Effector memory CD4-positive, alpha-beta T cell (primary cell): Measurements from ENCODE around the gene PRKCI.
"Not testable (repeated sequence)": the region's sequence is repeated elsewhere in the genome, so short reads cannot be mapped to it uniquely, and the experiment has no call there.

Source experiments
- DNase-seq, 3 donors: peaks; one replicate each; pipeline ENCODE4 v3.0.0-alpha.2; 2020
- H3K27ac ChIP-seq: 2 replicates; pipeline ENCODE4 v1.7.0; 2013; ENCODE audit warnings: mild to moderate bottlenecking, low read length, moderate library complexity; ENCODE audit not compliant: insufficient read depth, poor library complexity, severe bottlenecking
- H3K27me3 ChIP-seq: replicated peaks from 2 replicates; pipeline ENCODE4 v1.7.0; 2013; ENCODE audit warnings: mild to moderate bottlenecking, low read length; ENCODE audit not compliant: insufficient read depth, control insufficient read depth, poor library complexity, severe bottlenecking
- H3K36me3 ChIP-seq: 2 replicates; pipeline ENCODE4 v1.7.0; 2013; ENCODE audit warnings: mild to moderate bottlenecking, low read length, moderate library complexity; ENCODE audit not compliant: control insufficient read depth, insufficient read depth
- H3K4me1 ChIP-seq: 2 replicates; pipeline ENCODE4 v1.7.0; 2013; ENCODE audit warnings: low read length, mild to moderate bottlenecking; ENCODE audit not compliant: control insufficient read depth, insufficient read depth, poor library complexity, severe bottlenecking
- H3K4me3 ChIP-seq: 2 replicates; pipeline ENCODE4 v1.7.0; 2013; ENCODE audit warnings: low read length, low read depth, mild to moderate bottlenecking; ENCODE audit not compliant: insufficient read depth, poor library complexity, severe bottlenecking
- H3K9me3 ChIP-seq: 2 replicates; pipeline ENCODE4 v1.7.0; 2013; ENCODE audit warnings: mild to moderate bottlenecking, low read length, moderate library complexity; ENCODE audit not compliant: control insufficient read depth

Gene PRKCI

DNA sequence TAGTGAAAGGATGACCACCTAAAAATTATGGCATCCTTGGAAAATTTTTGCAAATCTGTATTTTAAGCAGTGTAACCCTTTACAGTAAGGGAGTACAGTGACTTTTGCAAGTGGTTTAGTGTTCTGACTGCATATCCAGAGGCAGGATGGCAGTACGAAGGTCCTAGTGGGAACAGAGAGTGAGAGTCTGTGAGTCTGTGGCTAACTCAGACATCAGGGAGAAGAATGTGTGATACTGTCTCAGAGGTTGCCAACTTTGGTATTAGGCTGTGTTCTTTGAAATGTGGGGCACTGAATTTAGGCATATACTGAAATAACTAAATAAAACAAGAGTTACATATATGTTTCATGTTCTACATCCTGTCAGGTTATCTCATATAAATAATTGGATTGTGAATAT lies 25.7 kb downstream of the PRKCI start:
- no peaks in the 10 kb centered on the region for H3K27me3 ChIP-seq
- H3K9me3 ChIP-seq, result no peaks in the 10 kb centered on the region
- H3K36me3 ChIP-seq, result no peaks in the 10 kb centered on the region
- no peak overlapping the region for H3K4me3 ChIP-seq
- H3K27ac ChIP-seq, result no peak overlapping the region
- no peak for DNase-seq
- H3K4me1 ChIP-seq, result no peaks in the 10 kb centered on the region

DNA sequence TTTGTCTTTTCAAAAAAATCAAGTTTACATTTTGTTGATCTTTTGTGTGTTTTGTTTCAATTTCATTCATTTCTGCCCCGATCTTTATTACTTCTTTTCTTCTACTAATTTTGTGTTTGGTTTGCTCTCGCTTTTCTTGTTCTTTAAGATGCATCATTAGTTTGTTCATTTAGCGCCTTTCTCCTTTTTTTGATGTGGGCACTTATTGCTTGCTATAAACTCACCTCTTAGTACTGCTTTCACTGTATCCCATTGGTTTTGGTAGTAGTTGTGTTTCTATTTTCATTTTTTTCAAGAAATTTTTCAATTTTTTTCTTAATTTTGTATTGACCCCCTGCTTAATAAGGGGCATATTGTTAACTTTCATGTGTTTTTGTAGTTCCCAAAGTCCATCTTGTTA lies 34.4 kb downstream of the PRKCI start:
- no peak overlapping the region for H3K4me3 ChIP-seq
- H3K36me3 ChIP-seq, result peaks cover 2% of the 10 kb centered on the region
- no peak overlapping the region for H3K27ac ChIP-seq
- no peak for DNase-seq
- no peaks in the 10 kb centered on the region for H3K9me3 ChIP-seq
- H3K4me1 ChIP-seq, result no peaks in the 10 kb centered on the region
- no peaks in the 10 kb centered on the region for H3K27me3 ChIP-seq

DNA sequence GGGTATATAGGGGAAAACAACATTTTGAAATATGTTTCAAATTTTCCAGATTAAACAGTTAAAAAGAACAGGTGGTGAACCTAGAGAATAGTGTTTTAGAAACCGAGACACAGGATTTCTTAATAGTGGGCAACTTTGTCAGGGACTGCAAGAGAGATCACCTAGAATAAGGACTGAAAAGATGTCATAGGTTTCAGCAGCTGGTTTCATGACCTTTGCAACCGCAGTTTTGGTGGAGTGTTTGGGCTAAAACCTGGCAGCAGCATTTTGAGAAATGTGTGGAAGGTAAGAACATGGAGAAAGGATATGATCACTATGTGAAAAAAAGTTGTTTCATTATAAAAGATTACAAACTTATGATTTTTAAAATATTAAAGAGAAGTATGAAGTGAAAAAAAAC lies 34.9 kb downstream of the PRKCI start:
- Histone ChIP-seq H3K27me3 (no peaks in the 10 kb centered on the region), H3K9me3 (no peaks in the 10 kb centered on the region), H3K4me1 (no peaks in the 10 kb centered on the region), H3K27ac (no peak overlapping the region), H3K36me3 (peaks cover 2% of the 10 kb centered on the region), H3K4me3 (no peak overlapping the region)
- DNase-seq, result no peak

DNA sequence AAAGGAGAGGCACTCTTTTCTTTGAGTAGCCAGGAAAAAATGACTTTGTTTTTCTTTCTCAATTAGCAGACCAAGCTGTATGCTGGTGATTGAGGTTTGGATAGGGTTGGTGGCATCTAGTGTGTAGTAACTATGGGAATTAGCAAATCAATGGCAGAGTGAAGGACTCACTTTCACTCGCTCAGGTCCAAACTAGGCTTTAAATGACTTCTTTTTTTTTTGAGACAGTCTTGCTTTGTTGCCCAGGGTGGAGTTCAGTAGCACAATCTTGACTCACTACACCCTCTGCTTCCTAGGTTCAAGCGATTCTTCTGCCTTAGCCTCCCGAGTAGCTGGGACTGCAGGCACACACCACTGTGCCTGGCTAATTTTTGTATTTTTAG lies 35.9 kb downstream of the PRKCI start:
- Histone ChIP-seq H3K27ac (no peak overlapping the region), H3K4me3 (no peak overlapping the region), H3K9me3 (no peaks in the 10 kb centered on the region), H3K27me3 (no peaks in the 10 kb centered on the region), H3K36me3 (peaks cover 2% of the 10 kb centered on the region), H3K4me1 (no peaks in the 10 kb centered on the region)
- DNase-seq, result no peak

- no peak overlapping the region for H3K4me3 ChIP-seq
- H3K4me1 ChIP-seq, result no peaks in the 10 kb centered on the region
- no peaks in the 10 kb centered on the region for H3K9me3 ChIP-seq
- no peaks in the 10 kb centered on the region for H3K27me3 ChIP-seq
- no peak for DNase-seq
- H3K36me3 ChIP-seq, result peaks cover 2% of the 10 kb centered on the region
- no peak overlapping the region for H3K27ac ChIP-seq
Observed at GRCh38 chr3:170259907-170260306, 37.7 kb downstream of the PRKCI start.

- H3K4me1 ChIP-seq, result no peaks in the 10 kb centered on the region
- H3K27me3 ChIP-seq, result no peaks in the 10 kb centered on the region
- DNase-seq, result no peak
- no peaks in the 10 kb centered on the region for H3K9me3 ChIP-seq
- peaks cover 20% of the 10 kb centered on the region for H3K36me3 ChIP-seq
- H3K4me3 ChIP-seq, result no peak overlapping the region
- no peak overlapping the region for H3K27ac ChIP-seq
Observed at GRCh38 chr3:170267793-170268192, 45.6 kb downstream of the PRKCI start.

DNA sequence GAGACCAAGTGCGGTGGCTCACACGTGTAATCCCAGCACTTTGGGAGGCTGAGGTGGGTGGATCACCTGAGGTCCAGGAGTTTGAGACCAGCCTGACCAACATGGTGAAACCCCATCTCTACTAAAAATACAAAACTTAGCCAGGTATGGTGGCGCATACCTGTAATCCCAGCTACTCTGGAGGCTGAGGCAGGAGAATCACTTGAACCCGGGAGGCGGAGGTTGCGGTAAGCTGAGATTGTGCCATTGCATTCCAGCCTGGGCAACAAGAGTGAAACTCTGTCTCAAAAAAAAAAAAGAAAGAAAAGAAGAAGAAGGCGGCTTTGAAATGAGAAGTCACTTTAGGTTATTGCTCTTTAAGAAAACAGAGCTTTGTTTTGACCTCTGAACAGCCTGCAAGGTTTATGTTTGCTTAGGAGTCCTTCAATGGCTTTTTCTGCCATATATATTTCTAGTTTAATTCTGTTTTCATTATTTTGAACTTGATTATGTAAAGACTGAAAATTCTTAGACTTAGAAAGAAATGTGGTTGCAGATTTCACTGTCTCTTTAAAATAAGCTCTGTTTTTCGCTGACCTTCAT lies 47.5 kb downstream of the PRKCI start:
- not testable (repeated sequence) for H3K9me3 ChIP-seq, H3K4me1 ChIP-seq, DNase-seq, H3K27me3 ChIP-seq, H3K4me3 ChIP-seq, H3K27ac ChIP-seq
- H3K36me3 ChIP-seq, result peaks cover 20% of the 10 kb centered on the region

- no peak overlapping the region for H3K4me3 ChIP-seq
- H3K27ac ChIP-seq, result no peak overlapping the region
- no peaks in the 10 kb centered on the region for H3K9me3 ChIP-seq
- H3K4me1 ChIP-seq, result no peaks in the 10 kb centered on the region
- no peak for DNase-seq
- H3K36me3 ChIP-seq, result peaks cover 20% of the 10 kb centered on the region
- no peaks in the 10 kb centered on the region for H3K27me3 ChIP-seq
Observed at GRCh38 chr3:170270282-170270881, 48.2 kb downstream of the PRKCI start.

- Histone ChIP-seq H3K4me3 (no peak overlapping the region), H3K4me1 (peaks cover 3% of the 10 kb centered on the region), H3K27me3 (no peaks in the 10 kb centered on the region), H3K27ac (no peak overlapping the region), H3K9me3 (no peaks in the 10 kb centered on the region), H3K36me3 (peaks cover 8% of the 10 kb centered on the region)
- DNase-seq, result no peak
Observed at GRCh38 chr3:170274641-170275040, 52.4 kb downstream of the PRKCI start.

DNA sequence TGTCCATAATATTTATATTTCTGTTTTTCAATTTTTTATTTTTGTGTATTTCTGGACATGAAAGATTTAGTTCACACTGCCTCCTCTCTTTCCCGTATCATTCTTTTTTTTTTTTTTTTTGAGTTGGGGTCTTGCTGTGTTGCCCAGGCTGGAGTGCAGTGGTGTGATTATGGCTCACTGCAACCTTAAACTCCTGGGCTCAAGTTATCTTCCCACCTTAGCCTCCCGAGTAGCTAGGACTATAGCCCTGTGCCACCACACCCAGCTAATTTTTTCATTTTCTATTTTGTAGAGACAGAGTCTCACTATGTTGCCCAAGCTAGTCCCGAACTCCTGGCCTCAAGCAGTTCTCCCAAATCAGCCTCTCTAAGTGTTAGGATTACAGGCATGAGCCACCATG lies 53.6 kb downstream of the PRKCI start:
- Histone ChIP-seq H3K27me3 (no peaks in the 10 kb centered on the region), H3K4me3 (no peak overlapping the region), H3K36me3 (no peaks in the 10 kb centered on the region), H3K9me3 (no peaks in the 10 kb centered on the region), H3K27ac (no peak overlapping the region), H3K4me1 (peaks cover 3% of the 10 kb centered on the region)
- DNase-seq, result no peak
